Measurements from ENCODE around the gene BACE1.
"Not testable (repeated sequence)": the region's sequence is repeated elsewhere in the genome, so short reads cannot be mapped to it uniquely, and the experiment has no call there.

BACE1 gene

DNA sequence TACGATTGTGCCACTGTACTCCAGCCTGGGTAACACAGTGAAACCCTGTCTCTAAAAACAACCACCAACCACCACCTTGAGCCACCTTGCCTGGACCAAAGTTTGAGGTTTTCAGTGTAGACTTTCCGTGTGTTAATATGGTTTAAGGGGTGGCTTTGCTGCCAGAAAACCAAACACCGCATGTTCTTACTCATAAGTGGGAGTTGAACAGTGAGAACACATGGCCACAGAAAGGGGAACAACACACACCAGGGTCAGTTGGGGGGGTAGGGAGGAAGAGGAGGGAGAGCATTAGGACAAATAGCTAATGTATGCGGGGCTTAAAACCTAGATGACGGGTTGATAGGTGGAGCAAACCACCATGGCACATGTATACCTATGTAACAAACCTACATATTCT is 43.9 kb downstream of the BACE1 start:
- not testable (repeated sequence) for DNase-seq

DNA sequence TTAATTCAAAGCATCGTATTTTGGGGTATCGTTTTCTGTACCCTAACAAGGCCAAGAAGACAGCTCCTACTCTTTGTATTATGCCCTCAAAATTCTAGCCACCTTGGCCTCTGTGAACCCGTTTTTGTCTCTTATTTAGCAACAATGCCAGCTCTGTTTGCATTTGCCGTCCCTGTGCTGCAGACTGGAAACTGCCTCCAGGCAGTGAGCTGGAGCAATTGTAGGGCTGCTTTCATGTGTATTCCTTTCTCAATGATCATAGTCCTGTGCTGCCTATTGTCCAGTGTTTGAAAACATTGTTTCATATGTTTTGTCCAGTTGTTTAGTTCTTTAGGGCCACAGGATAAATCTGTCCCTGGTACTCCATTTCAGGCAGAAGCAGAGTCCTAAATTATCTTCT is 44.8 kb downstream of the BACE1 start:
- DNase-seq = no peak

DNA sequence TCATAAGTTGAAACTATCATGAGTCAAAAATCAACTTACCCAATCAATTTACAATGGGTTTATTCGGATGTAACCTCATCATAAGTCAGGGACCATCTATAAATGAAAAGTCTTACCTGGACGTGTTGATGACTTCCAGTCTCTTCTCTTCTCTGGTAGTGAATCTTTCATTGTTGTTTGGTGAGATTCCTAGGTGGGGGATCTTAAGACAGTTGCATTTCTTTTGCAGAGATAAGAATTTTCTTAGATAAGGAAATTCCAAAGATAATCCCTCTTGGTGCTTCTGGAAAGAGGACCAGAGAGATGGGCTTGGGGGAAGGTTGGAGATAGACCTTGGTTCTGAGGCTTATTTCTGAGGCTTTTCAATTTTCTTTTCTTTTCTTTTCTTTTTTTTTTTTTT is 46.2 kb downstream of the BACE1 start:
- DNase-seq = no peak

DNA sequence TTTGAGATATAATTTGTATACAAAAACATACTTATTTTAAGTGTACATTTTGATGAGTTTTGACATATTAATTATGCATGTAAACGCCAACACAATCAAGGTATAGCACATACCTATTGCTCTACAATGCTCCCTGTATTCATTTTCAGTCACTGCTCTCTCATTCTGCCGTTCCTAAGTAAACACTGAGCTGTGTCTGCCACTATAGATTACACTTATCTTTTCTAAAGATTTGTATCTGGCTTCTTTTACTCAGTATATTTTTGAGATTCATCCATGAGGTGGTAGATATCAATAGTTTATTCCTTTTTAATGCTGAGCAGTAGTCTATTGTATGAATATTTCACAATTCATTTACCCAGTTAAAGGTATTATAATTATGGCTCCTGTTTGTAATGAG is 50.3 kb downstream of the BACE1 start:
- DNase-seq = no peak

DNA sequence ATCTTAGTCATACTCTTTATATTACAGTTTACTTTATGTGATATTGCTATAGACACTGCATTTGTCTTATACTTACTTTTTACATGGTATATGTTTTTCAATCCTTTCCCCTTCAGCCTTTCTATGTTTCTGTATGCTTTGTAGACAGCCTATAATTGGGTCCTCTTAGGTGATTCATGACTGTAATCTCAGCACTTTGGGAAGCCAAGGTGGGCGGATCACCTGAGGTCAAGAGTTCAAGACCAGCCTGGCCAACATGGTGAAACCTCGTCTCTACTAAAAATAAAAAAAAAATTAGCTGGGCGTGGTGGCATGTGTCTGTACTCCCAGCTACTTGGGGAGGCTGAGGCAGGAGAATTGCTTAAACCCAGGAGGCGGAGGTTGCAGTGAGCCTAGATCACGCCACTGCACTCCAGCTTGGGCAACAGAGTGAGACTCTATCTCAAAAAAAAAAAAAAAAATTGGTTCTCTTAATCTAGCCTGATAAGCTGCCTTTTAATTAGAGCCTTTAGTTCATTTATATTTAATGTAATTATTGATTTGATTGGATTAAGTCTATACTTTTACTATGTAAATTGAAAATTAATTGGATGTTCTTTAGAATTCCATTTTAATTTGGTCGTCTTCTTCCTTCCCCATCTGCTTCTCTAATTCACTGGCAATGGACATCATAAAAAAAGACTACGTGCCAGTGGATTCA is 51.3 kb downstream of the BACE1 start:
- DNase-seq = not testable (repeated sequence)

DNA sequence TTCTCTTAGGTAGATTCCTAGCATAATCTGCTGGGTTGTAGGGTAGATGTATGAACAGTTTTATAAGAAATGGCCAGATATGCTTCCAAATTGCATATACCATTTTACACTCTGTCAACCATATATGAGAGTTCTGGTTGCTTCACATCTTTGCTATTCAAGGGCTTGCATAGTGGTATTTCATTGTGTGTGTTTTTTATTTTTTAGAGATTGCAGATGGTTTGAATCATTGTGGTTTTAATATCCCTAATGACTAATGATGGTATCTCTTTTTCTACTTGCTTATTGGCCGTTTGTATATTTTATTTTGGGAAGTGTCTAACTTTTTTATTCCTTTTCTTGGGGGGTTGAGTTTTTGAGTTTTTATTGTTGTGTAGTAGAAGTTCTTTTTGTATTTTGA is 56.6 kb downstream of the BACE1 start:
- no peak for DNase-seq

DNA sequence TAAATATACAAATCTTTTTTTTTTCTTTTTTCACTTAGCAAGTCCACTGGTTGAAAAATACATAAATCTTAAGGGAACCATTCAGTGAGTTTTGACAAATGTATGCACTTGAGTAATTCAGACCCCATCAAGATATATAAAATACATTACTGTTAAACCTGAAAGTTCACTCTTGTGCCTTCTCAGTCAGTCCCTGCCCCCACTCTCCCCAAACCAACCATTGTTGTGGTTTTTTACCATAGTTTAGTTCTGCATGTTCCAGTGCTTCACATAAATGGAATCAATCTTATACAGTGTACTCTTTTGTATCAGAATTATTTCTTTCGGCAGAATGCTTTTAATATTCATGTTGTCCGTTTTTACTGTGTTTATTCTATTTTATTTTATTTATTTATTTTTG is 57.5 kb downstream of the BACE1 start:
- no peak for DNase-seq

DNA sequence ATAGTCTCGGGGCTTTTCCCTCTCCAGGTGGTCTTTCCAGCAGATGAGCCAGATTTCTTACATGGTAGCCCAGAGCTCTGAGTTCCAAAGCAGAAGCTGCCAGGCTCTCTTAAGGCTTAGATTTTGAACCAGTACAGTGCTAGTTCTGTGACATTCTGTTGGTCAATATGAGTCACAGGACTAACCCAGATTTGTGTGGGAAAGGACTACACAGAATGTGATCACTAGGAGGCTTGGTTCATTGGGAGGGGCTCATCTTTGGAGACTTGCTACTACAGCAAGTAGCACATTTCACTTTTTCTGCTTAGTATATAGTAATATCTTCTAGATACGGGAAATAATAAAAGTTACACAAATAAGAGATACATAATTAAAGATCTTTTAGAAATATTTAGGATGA is 59.5 kb downstream of the BACE1 start:
- DNase-seq = no peak

DNA sequence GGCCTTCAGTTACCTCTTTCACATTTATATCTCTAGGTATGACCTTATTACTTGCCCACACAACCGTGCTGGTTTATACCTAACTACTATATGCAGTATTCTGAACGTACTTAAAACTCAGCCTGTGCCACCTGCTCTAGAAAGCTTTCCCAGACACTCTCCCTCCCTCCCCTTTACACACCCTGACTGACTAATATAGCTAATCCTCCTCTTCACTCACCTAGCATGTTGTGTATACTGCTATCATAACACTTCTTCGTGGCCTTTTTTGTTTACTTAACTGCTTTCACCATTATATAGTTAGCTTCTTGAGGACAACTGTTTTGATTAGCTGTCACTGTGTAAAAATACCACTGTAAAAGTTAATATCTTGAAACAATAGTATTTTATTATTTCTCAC is 60.1 kb downstream of the BACE1 start:
- DNase-seq = no peak

DNA sequence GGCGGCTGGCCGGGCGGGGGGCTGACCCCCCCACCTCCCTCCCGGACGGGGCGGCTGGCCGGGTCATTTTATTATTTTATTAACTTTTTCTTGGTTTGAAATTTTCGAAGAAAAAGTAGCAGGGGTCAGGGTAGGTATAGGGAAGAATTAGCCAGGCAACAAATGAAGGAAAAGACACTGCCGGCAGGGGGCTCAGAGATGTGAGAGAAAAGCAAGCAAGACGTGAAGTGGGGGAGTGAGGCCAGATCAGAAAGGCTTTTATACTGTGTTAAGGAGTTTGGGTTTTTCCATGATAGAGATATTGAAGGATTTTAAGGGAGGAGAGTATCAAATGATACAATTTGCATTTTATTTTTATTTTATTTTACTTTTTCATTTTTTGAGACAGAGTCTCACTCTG is 64.5 kb downstream of the BACE1 start:
- no peak for DNase-seq

DNA sequence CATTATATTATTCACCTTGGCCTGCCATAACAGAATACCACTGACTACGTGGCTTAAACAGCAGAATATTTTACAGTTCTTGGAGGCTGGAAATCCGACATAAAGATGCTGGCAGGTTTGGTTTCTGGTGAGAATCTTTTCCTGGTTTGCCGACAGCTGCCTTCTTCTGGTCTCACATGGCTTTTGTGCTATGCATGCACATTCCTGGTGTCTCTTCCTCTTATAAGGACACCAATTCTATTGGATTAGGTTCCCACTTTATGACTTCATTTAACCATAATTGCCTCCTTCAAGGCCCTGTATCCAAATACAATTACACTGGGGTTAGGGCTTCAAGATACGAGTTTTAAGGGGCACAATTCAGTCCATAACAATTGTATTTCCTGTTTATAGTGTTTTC is 66.5 kb downstream of the BACE1 start:
- DNase-seq = no peak

DNA sequence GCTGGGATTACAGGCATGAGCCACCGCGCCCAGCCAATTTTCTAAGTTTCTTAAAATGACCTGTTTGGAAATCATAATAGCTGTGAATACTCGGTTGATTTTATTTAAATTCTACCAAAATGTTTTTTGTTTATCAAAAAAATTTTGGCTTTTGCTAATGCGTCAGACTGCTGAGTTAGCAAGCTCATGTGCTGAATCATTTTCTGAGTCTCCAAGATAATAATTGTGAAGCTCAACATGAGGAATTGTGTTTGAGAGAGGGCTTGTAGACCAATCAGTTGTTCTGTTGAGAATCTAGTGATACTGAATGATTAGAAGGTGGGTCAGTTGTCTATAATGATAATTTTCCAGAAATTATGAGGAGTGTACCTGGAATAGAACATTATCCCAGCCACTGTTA is 67.7 kb downstream of the BACE1 start:
- DNase-seq = no peak

DNA sequence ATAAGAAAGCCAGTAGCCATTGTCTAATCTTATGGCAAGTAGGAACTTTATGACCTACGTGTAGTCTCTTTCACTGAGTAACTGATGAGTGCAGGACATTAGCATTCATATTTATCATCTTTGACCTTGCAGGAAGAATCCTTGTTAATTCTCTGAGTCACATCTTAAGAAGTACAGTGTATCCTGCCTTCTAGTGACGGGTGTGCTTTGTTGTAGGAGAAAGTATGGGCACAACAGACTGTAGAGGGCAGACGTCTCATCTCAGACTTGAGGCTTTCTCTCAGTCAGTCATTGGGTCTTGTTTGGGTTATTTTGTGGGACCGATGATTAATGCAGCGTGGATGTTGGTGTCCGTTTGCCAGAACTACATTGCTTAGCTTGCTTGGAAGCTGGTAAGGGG is 76.8 kb downstream of the BACE1 start:
- DNase-seq = no peak

DNA sequence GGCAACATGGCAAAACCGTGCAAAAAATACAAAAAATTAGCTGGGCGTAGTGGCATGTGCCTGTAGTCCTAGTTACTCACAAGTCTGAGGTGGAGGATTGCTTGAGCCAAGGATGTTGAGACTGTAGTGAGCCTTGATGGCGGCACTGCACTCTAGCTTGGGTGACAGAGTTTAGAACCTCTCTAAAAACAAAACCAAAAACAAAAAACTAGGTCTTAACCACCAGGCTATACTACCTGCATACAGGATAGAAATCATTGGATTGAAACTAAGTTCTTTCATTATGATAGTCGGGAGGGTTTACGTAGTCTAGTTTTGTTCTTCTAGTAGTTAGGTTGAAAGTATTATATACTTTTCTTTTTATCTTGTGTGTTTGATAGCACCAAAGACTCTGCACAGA is 77.8 kb downstream of the BACE1 start:
- no peak for DNase-seq

Data from NCI-H1105 (cell line).